Measurements from ENCODE around the gene USP54. TPM values are rescaled to one million over a fixed set of nuclear protein-coding genes. Genes with fewer than 3 reads are reported as not detected.
"Not testable (repeated sequence)": the region's sequence is repeated elsewhere in the genome, so short reads cannot be mapped to it uniquely, and the experiment has no call there.

USP54 gene
- polyA plus RNA-seq, 1 donor from 2014 or later: 12.7 TPM

- Histone ChIP-seq H3K4me2 (ENCODE audit: low read length) (no peak overlapping the region), H3K9ac (ENCODE audit: low read length) (no peak overlapping the region), H3K4me3 (ENCODE audit: low read length) (no peak overlapping the region), H2AFZ (ENCODE audit: low read depth, low read length) (no peak overlapping the region), H3K27ac (ENCODE audit: low read length) (no peak overlapping the region), H3K9me2 (ENCODE audit: insufficient read depth, low read length) (no peaks in the 10 kb centered on the region), H3F3A (ENCODE audit: insufficient read depth, low read length, poor library complexity, severe bottlenecking) (no peaks in the 10 kb centered on the region), H4K20me1 (ENCODE audit: insufficient read depth) (no peaks in the 10 kb centered on the region), H3K79me2 (replicated peaks; ENCODE audit: insufficient read depth, low read length) (no peaks in the 10 kb centered on the region), H3K27me3 (ENCODE audit: insufficient read depth, low read depth, low read length) (no peaks in the 10 kb centered on the region), H3K36me3 (ENCODE audit: insufficient read depth, low read length) (no peaks in the 10 kb centered on the region), H3K9me3 (ENCODE audit: low read length) (no peaks in the 10 kb centered on the region)
- TF ChIP-seq TAF1 (IDR thresholded peaks at IDR 0.05; ENCODE audit: low read depth) (no peak), CTCF (IDR thresholded peaks at IDR 0.05; ENCODE audit: poor library complexity, severe bottlenecking) (no peak), POLR2AphosphoS5 (IDR thresholded peaks at IDR 0.05) (no peak), SMC3 (conservative IDR thresholded peaks at IDR 0.05; ENCODE audit: poor library complexity) (no peak)
Measured at GRCh38 chr10:73576890-73577591, 14.1 kb downstream of the USP54 start.

GRCh38 chr10:73576178-73576889 lies 14.8 kb downstream of the USP54 start:
- H3K27me3 ChIP-seq (ENCODE audit: insufficient read depth, low read depth, low read length): no peaks in the 10 kb centered on the region
- no peak for TF ChIP-seq RAD21 (conservative IDR thresholded peaks at IDR 0.05)
- no peak for TF ChIP-seq CTCF (IDR thresholded peaks at IDR 0.05; ENCODE audit: poor library complexity, severe bottlenecking)
- TF ChIP-seq EP300 (conservative IDR thresholded peaks at IDR 0.05; ENCODE audit: poor library complexity, severe bottlenecking): no peak
- no peak for TF ChIP-seq TAF1 (IDR thresholded peaks at IDR 0.05; ENCODE audit: low read depth)
- no peak for TF ChIP-seq POLR2AphosphoS5 (IDR thresholded peaks at IDR 0.05)
- no peak for TF ChIP-seq EZH2 (IDR thresholded peaks at IDR 0.05; ENCODE audit: borderline replicate concordance, insufficient read depth, low read length, poor library complexity, severe bottlenecking)
- TF ChIP-seq SMC3 (conservative IDR thresholded peaks at IDR 0.05; ENCODE audit: poor library complexity): no peak
- no peak for TF ChIP-seq MXI1 (conservative IDR thresholded peaks at IDR 0.05; ENCODE audit: poor library complexity, severe bottlenecking)
- no peak for TF ChIP-seq REST (IDR thresholded peaks at IDR 0.05; ENCODE audit: borderline replicate concordance)
- no peak overlapping the region for H3K27ac ChIP-seq (ENCODE audit: low read length)
- H2AFZ ChIP-seq (ENCODE audit: low read depth, low read length): no peak overlapping the region
- no peak overlapping the region for H3K9ac ChIP-seq (ENCODE audit: low read length)
- H3K4me2 ChIP-seq (ENCODE audit: low read length): no peak overlapping the region
- no peaks in the 10 kb centered on the region for H3K9me2 ChIP-seq (ENCODE audit: insufficient read depth, low read length)
- H3K36me3 ChIP-seq (ENCODE audit: insufficient read depth, low read length): no peaks in the 10 kb centered on the region
- no peaks in the 10 kb centered on the region for H3K79me2 ChIP-seq (replicated peaks; ENCODE audit: insufficient read depth, low read length)
- H4K20me1 ChIP-seq (ENCODE audit: insufficient read depth): no peaks in the 10 kb centered on the region
- H3F3A ChIP-seq (ENCODE audit: insufficient read depth, low read length, poor library complexity, severe bottlenecking): no peaks in the 10 kb centered on the region
- no peak overlapping the region for H3K4me3 ChIP-seq (ENCODE audit: low read length)
- H3K9me3 ChIP-seq (ENCODE audit: low read length): no peaks in the 10 kb centered on the region

GRCh38 chr10:73567025-73567424 lies 24.1 kb downstream of the USP54 start:
- H3K9me3 ChIP-seq (ENCODE audit: low read length); H4K20me1 ChIP-seq (ENCODE audit: insufficient read depth); H3K79me2 ChIP-seq (replicated peaks; ENCODE audit: insufficient read depth, low read length); H3K9me2 ChIP-seq (ENCODE audit: insufficient read depth, low read length); H3K4me2 ChIP-seq (ENCODE audit: low read length); H3K9ac ChIP-seq (ENCODE audit: low read length); H3F3A ChIP-seq (ENCODE audit: insufficient read depth, low read length, poor library complexity, severe bottlenecking); H3K27ac ChIP-seq (ENCODE audit: low read length); H3K4me3 ChIP-seq (ENCODE audit: low read length); H3K36me3 ChIP-seq (ENCODE audit: insufficient read depth, low read length); H2AFZ ChIP-seq (ENCODE audit: low read depth, low read length); H3K27me3 ChIP-seq (ENCODE audit: insufficient read depth, low read depth, low read length): not testable (repeated sequence)

Measured in neural cell (in vitro differentiated cells).